Endothelial cell of umbilical vein (primary cell): ENCODE results near the gene GAP43. TPM values are rescaled to one million over a fixed set of nuclear protein-coding genes. Genes with fewer than 3 reads are reported as not detected.

Experiments used
- BruUV-seq: library from RNA; stranded (reverse); fragments of 400-500 nt; replicated peaks from 2 replicates; lab custom pipeline; 2021; lab: Mats Ljungman, UMichigan
- CTCF ChIA-PET: fragments of 300-600, 350-600 bp; sonication (Branson Sonifier 250); formaldehyde crosslinking; loops from one replicate; lab custom pipeline; 2021; ENCODE audit warnings: antibody characterized with exemption, inconsistent platforms; lab: Charles Lee
- POLR2A ChIA-PET: fragments of 300-600, 350-600 bp; sonication (Branson Sonifier 250); formaldehyde crosslinking; loops from one replicate; lab custom pipeline; 2021; ENCODE audit warnings: antibody characterized with exemption, inconsistent platforms; lab: Charles Lee
- DNase-seq: peaks from one replicate; pipeline ENCODE4 v3.0.0-alpha.2; 2011; ENCODE audit warnings: low read depth, low spot score
- FAIRE-seq: peaks from 2 replicates; lab custom pipeline; 2011; peaks lifted over from hg19 to GRCh38; lab: Jason Lieb, UNC
- H2AFZ ChIP-seq: 2 replicates; pipeline ENCODE4 v1.6.0; 2012; ENCODE audit warnings: low read depth, low read length, control low read depth, inconsistent platforms
- H3K27ac ChIP-seq: 2 replicates; pipeline ENCODE4 v1.5.1; 2011; ENCODE audit warnings: low read depth, mild to moderate bottlenecking, control low read depth, low read length, moderate library complexity; ENCODE audit not compliant: insufficient read depth
- H3K27me3 ChIP-seq, 2 experiments: 2 replicates each; pipeline versions ENCODE4 v1.6.0 to v1.6.1; 2011; ENCODE audit warnings: low read length in 2 of 2, mixed read lengths in 1 of 2; ENCODE audit not compliant: control insufficient read depth in 2 of 2, insufficient read depth in 2 of 2
- H3K36me3 ChIP-seq, 2 experiments: 2 replicates in 1 of 2; 3 replicates in 1 of 2; pipeline ENCODE4 v1.5.1; 2011; ENCODE audit warnings: low read length in 2 of 2, mild to moderate bottlenecking in 1 of 2, moderate library complexity in 1 of 2; ENCODE audit not compliant: control insufficient read depth in 2 of 2, insufficient read depth in 2 of 2; ENCODE audit errors: extremely low read depth in 1 of 2
- H3K4me1 ChIP-seq: 3 replicates; pipeline ENCODE4 v1.5.1; 2011; ENCODE audit warnings: mild to moderate bottlenecking, low read length; ENCODE audit not compliant: control insufficient read depth, insufficient read depth; ENCODE audit errors: extremely low read depth
- H3K4me2 ChIP-seq: 2 replicates; pipeline ENCODE4 v1.6.1; 2011; ENCODE audit warnings: low read length, control low read depth, mixed read lengths; ENCODE audit not compliant: insufficient read depth
- H3K4me3 ChIP-seq, 3 experiments: fragments of 200-600 bp in 1 of 3; sonication (generic), shearing (Covaris generic) in 1 of 3; replicated peaks in 1 of 3; 2 replicates each; pipeline ENCODE4 v1.5.1; 2011 to 2016; ENCODE audit warnings: control low read depth in 3 of 3, low read length in 3 of 3, mild to moderate bottlenecking in 2 of 3, inconsistent platforms in 1 of 3, low read depth in 1 of 3, moderate library complexity in 1 of 3; ENCODE audit not compliant: insufficient read depth in 1 of 3
- H3K79me2 ChIP-seq: 2 replicates; pipeline ENCODE4 v1.6.0; 2012; ENCODE audit warnings: low read length, inconsistent platforms; ENCODE audit not compliant: control insufficient read depth, insufficient read depth
- H3K9ac ChIP-seq: replicated peaks from 2 replicates; pipeline ENCODE3; 2011; ENCODE audit warnings: low read length, control low read depth; ENCODE audit not compliant: insufficient read depth; ENCODE audit errors: extremely low read depth
- H3K9me1 ChIP-seq: replicated peaks from 3 replicates; pipeline ENCODE4 v1.6.0; 2011; ENCODE audit warnings: mild to moderate bottlenecking, low read length; ENCODE audit not compliant: control insufficient read depth, insufficient read depth; ENCODE audit errors: extremely low read depth
- H3K9me3 ChIP-seq: replicated peaks from 2 replicates; pipeline ENCODE4 v1.5.1; 2012; ENCODE audit warnings: low read length, inconsistent platforms; ENCODE audit not compliant: control insufficient read depth, insufficient read depth
- H4K20me1 ChIP-seq: replicated peaks from 2 replicates; pipeline ENCODE3; 2011; ENCODE audit warnings: mild to moderate bottlenecking, low read length; ENCODE audit not compliant: control insufficient read depth, insufficient read depth; ENCODE audit errors: extremely low read depth
- CTCF ChIP-seq, 2 donors: IDR thresholded peaks; 1 replicate in 1 of 2; 2 replicates in 1 of 2; pipeline ENCODE4 v1.5.1; 2011; ENCODE audit warnings: low read length in 2 of 2, mild to moderate bottlenecking in 2 of 2, moderate library complexity in 2 of 2, control low read depth in 1 of 2, inconsistent platforms in 1 of 2, low read depth in 1 of 2; ENCODE audit not compliant: insufficient read depth in 1 of 2; ENCODE audit errors: extremely low read depth in 1 of 2
- EZH2 ChIP-seq: IDR thresholded peaks from 2 replicates; pipeline ENCODE4 v1.6.1; 2012; ENCODE audit warnings: borderline replicate concordance, low read depth, mild to moderate bottlenecking, moderate library complexity, low read length, inconsistent platforms; ENCODE audit not compliant: severe bottlenecking
- FOS ChIP-seq: IDR thresholded peaks from 2 replicates; pipeline ENCODE4 v1.6.1; 2011; ENCODE audit warnings: mild to moderate bottlenecking, low read length, moderate library complexity, borderline replicate concordance; ENCODE audit not compliant: insufficient read depth
- GATA2 ChIP-seq: IDR thresholded peaks from 2 replicates; pipeline ENCODE4 v1.7.0; 2011; ENCODE audit warnings: low read depth, mild to moderate bottlenecking, moderate library complexity, mixed read lengths, low read length; ENCODE audit not compliant: insufficient read length, insufficient read depth
- JUN ChIP-seq: IDR thresholded peaks from 2 replicates; pipeline ENCODE4 v1.6.1; 2011; ENCODE audit warnings: borderline replicate concordance, low read depth; ENCODE audit not compliant: insufficient read length, insufficient read depth
- MYC ChIP-seq: IDR thresholded peaks from one replicate; pipeline ENCODE4 v1.6.1; 2011; ENCODE audit warnings: mild to moderate bottlenecking, low read depth, low read length
- POLR2A ChIP-seq: IDR thresholded peaks from 2 replicates; pipeline ENCODE4 v1.6.1; 2012; ENCODE audit warnings: low read depth, mild to moderate bottlenecking, control low read depth, low read length
- POLR2AphosphoS5 ChIP-seq: IDR thresholded peaks from 2 replicates; pipeline ENCODE4 v1.6.1; 2012; ENCODE audit warnings: low read depth, mild to moderate bottlenecking, control low read depth, low read length, moderate library complexity; ENCODE audit not compliant: insufficient read depth
- dilution Hi-C: fragments of 300-500 bp; cut with MboI; formaldehyde crosslinking; loops from one replicate; pipeline ENCODE4 v1.15.0; 2019; ENCODE audit warnings: low sequenced_read_pairs; ENCODE audit not compliant: extremely low pct_ligation_motif_present
- intact Hi-C: fragments of 100-400 bp; cut with micrococcal nuclease; formaldehyde crosslinking; loops from one replicate; pipeline ENCODE4 v1.10.0; 2022
- polyA plus RNA-seq, 4 experiments: library from polyadenylated mRNA; depleted of rRNA in 3 of 4; stranded (reverse) in 3 of 4; unstranded in 1 of 4; fragments of >200 nt; gene quantifications; 2 replicates each; pipeline versions ENCODE4 v1.2.1 to v1.2.3, GENCODE V29; 2011 to 2012; ENCODE audit warnings: missing spikeins in 1 of 4
- total RNA-seq: library from RNA; stranded (reverse); gene quantifications from 2 replicates; pipeline ENCODE4 v1.2.3, GENCODE V29; 2021
- TF ChIP-seq, protein P1 (sequence below): IDR thresholded peaks from 2 replicates; pipeline ENCODE4 v1.6.1; 2011; ENCODE audit not compliant: insufficient read depth, insufficient read length

GAP43 gene
- total and polyA plus RNA-seq, 2 donors (not counting 3 experiments of a cell fraction or from before 2014, with no cell fraction given) = 0.06 TPM; not detected in 1

- FAIRE-seq (no peak), DNase-seq (no peak)
- no peak overlapping the region for H2AFZ ChIP-seq
- peaks cover 1 to 3% of the 10 kb centered on the region in 2 experiments for H3K27me3 ChIP-seq
- BruUV-seq = no TSS peak
- H3K4me1 ChIP-seq = no peaks in the 10 kb centered on the region
- dilution Hi-C loops (no loop called here), intact Hi-C loops (no loop called here)
- H3K9ac ChIP-seq = no peak overlapping the region
- no peaks in the 10 kb centered on the region for H4K20me1 ChIP-seq
- no peak overlapping the region for H3K4me2 ChIP-seq
- CTCF ChIA-PET = interaction anchor here (0.8 to 1.0 kb wide), 2 partner anchors 107 to 521 kb away, joined by 3 read pairs; no protein-coding TSS in a partner anchor
- H3K79me2 ChIP-seq = no peaks in the 10 kb centered on the region
- H3K9me3 ChIP-seq = no peaks in the 10 kb centered on the region
- POLR2A ChIA-PET = no interaction called here
- no peak overlapping the region for H3K4me3 ChIP-seq
- TF ChIP-seq EZH2 = no peak
- no peak for TF ChIP-seq JUN
- TF ChIP-seq FOS = no peak
- TF ChIP-seq, protein P1, sequence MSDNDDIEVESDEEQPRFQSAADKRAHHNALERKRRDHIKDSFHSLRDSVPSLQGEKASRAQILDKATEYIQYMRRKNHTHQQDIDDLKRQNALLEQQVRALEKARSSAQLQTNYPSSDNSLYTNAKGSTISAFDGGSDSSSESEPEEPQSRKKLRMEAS = no peak
- TF ChIP-seq POLR2AphosphoS5 = no peak
- no peak for TF ChIP-seq MYC
- TF ChIP-seq POLR2A = no peak
- no peak for TF ChIP-seq GATA2
- TF ChIP-seq CTCF (IDR thresholded peaks at IDR 0.05; ENCODE audit: extremely low read depth in 1 of 2, insufficient read depth in 1 of 2, low read depth in 1 of 2, low read length in 2 of 2) = no peak
- H3K36me3 ChIP-seq = no peaks in the 10 kb centered on the region
- no peaks in the 10 kb centered on the region for H3K9me1 ChIP-seq
- no peak overlapping the region for H3K27ac ChIP-seq
These were observed 85.2 kb downstream of the GAP43 start for GRCh38 chr3:115708540-115708939.
